ENCODE results near the gene CLEC10A.
"Not testable (repeated sequence)": the region's sequence is repeated elsewhere in the genome, so short reads cannot be mapped to it uniquely, and the experiment has no call there.

CLEC10A gene, protein sequence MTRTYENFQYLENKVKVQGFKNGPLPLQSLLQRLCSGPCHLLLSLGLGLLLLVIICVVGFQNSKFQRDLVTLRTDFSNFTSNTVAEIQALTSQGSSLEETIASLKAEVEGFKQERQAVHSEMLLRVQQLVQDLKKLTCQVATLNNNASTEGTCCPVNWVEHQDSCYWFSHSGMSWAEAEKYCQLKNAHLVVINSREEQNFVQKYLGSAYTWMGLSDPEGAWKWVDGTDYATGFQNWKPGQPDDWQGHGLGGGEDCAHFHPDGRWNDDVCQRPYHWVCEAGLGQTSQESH

DNA sequence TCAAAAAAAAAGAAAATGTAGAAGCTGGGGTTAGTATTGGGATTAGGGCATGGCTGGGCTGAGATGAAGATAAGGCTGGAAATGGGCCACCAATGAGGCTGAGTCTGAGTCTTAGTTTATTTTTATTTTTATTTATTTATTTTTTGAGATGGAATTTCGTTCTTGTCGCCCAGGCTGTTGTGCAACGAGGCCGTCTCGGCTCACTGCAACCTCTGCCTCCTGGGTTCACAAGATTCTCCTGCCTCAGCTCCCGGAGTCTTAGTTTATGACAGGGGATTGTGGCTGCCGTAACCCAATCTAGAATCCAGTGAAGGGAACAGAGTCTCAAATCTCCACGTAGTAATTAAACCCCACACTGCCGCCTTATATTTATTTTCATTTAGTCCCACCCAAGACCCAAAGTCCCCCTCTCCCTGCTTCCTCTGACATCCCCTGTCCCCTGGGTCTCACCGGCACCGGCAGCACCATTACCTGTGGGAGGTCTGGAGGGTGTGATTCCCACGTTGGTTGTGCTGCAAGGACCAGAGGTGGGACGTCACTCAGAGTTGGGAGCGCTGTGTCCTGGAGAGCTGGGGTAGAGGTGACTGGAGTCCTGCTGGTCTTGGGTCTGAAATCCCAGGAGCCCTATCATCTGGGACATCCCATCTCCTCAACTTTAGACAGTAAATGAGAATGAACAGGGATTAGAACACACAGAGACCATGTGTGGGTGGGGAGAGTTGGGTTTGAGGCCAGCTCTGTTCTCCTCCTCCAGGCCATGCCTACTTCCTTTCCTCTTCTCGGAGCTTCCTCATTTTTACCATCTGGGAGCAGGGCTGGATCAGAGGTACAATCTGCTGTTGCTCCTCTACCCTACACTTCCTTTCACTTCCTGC lies at the start of gene CLEC10A:
Gene CLEC10A (minus strand): TSS at position 671 of the 875 bp plus-strand sequence. CDS start 1,439 bp downstream, outside the sequence.
- DNase-seq, result no peak

DNA sequence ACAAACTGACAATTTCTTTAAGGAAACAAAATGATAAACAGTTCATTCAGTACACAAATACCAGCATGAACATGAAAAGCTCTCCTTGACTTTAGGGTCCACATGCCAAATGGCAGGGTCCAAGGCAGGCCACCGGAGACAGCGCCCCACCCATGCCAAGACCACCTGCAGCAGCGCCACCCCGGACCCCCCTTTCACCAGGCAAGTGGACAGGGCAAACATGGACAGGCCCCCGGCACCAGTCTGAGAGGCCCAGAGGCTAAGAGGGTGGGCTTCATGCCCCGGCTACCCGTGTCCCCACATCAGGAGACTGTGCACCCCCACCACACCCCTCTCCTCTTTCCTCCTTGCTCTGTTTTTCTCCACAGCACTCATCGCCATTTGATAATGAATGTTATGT lies 49.3 kb upstream of the CLEC10A start:
- no peak for DNase-seq

DNA sequence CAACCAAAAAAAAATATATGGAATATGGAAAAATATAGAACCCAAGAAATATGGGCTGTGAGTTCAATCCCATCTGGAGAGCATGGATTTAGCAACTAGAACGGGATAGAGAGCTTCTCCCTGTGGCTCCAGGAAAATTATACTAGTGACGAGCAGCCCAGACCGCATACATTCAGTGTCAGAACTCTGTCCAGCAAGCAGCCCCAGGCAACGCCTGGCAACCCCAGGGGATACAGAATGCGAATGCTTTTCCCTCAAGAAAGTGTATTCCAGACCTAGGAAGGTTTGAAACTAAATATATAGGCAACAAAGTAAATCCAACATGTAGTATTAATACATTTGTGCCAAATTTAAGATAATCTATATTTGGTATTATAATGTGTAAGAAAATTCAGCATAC lies 48.1 kb upstream of the CLEC10A start:
- no peak for DNase-seq

DNA sequence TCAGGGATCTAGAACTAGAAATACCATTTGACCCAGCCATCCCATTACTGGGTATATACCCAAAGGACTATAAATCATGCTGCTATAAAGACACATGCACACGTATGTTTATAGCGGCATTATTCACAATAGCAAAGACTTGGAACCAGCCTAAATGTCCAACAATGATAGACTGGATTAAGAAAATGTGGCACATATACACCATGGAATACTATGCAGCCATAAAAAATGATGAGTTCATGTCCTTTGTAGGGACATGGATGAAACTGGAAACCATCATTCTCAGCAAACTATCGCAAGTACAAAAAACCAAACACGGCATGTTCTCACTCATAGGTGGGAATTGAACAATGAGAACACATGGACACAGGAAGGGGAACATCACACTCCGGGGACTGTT lies 47.5 kb upstream of the CLEC10A start:
- DNase-seq, result not testable (repeated sequence)

DNA sequence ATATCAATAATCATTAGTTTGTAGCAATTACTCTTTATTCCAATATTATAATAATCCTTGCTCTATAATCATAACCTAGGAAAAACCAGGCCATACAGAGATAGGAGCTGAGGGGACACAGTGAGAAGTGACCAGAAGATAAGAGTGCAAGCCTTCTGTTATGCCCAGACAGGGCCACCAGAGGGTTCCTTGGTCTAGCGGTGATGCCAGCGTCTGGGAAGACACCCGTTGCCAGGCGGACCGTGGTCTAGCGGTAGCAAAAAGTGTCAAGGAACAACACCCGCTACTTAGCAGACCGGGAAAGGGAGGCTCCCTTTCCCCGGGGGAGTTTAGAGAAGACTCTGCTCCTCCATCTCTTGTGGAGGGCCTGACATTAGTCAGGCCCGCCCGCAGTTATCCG lies 46.3 kb upstream of the CLEC10A start:
- DNase-seq, result not testable (repeated sequence)

DNA sequence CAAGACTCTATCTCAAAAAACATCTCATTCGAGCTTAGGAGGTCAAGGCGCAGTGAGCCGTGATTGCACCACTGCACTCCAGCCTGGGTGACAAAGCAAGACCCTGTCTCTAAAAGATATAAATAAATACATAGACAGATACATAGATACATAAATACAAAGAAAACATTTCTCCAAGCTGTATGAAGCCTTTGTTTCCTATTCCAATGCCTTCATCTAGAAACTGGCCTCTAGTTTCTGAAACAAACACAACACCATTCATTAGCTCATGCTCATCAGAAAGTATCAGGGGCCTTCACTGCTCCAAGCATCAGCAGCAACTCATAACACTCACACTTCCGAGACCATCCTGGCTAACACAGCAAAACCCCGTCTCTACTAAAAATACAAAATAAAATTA lies 44.9 kb upstream of the CLEC10A start:
- no peak for DNase-seq

DNA sequence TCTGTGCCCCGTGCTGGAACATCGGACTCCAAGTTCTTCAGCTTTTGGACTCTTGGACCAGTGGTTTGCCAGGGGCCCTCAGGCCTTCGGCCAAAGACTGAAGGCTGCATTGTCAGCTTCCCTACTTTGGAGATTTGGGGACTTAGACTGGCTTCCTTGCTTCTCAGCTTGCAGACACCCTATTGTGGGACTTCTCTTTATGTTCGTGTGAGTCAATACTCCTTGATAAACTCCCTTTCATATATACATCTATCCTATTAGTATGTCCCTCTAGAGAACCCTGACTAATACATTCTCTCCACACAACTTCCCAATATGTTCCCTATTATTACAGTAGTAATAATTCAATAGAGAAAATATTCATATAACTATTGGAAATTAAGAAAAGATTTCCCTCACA lies 43.8 kb upstream of the CLEC10A start:
- no peak for DNase-seq

DNA sequence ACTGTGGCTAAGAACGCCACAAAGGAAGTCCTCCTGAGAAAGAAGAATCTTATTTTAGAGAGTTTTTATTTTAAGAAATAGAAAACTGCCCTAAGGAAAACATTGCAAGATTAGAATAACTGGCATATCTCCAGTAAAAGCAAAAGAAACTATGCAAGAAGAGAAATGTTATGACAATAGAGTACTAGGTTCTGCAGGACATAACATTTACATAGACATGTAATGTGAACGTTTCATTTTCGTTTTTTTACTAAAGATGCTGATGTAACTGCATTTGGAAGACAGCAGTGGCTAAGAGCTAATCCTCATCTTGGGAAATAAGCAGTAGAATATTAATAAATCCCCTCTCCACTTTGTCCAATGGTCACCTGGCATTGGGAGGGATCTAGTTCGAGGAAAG lies 42.3 kb upstream of the CLEC10A start:
- no peak for DNase-seq

DNA sequence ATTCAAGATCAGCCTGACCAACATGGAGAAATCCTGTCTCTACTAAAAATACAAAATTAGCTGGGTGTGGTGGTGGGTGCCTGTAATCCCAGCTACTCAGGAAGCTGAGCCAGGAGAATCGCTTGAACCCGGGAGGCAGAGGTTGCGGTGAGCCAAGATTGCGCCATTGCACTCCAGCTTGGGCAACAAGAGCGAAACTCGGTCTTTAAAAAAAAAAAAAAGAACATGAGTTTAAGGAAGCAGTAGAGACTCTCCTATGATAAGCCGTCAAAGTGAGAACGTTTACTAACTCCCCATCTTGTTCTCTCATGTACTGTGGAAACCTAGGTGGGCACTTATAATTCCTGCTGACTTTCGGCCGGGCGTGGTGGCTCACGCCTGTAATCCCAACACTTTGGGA lies 40.6 kb upstream of the CLEC10A start:
- not testable (repeated sequence) for DNase-seq

DNA sequence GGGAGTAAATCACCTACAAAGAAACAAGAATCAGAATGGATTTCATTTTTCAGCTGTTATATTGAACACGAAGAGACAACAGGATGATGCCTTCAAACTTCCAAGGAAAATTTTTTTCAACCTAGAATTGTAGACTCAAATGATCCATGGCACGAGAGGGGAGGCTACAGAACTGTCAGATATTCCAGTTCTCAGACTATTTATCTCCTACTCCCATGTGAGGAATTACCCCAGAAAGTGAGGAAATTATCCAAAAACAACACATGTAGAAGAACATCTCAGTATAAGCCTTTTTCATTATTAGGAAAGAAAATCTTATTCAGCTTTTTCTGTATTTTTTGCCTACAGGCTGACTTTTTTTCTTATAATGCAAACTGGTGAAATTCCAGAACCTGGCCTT lies 40.1 kb upstream of the CLEC10A start:
- DNase-seq, result no peak

DNA sequence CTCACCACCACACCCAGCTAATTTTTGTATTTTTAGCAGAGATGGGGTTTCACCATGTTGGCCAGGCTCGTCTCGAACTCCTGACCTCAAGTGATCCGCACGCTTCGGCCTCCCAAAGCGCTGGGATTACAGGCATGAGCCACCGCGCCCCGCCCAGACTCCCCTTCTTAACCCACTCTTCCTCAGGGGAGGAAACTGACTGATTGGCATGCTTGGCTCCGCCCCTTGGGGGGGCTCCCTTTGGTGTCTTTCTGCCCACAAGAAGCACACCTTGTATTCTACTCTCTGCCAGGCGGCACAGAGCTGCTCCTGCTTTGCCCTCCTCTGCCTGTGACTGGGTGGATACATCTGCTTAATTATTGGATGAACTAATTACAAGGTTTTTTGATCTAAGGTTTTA lies 39.3 kb upstream of the CLEC10A start:
- DNase-seq, result no peak

DNA sequence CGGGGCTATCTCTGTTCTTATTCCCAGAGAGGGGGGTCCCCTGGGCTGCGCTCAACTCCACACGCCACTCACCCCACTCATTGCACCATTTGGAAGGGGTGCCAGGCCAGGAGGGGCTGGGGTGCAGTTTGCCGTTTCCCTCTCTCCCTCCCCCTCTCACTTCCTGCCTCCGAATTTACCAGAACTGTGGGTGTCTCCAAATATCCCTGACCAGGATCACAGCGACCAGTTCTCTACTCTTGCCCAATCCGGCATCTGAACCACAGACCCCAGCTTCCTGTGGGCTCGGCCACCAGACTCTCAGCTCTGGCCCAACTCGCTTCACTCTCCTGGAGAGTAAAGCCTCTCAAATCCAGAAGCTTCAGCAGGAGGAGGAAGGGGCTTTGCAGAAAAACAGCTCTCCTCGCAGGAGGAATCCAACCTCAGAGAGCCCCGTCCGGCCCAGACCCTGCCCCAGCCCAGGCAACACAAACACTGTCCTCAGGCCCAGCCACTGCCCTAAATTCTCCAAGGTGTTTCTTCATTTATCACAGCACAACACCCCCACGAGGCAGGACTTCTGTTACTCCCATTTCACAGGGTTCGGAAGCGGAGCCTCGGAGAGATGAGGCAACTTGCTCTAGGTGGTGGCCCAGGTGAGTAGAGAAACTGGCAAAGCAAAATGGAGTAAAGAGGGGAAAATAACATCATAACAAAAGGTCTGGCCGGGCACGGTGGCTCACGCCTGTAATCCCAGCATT lies 35.0 kb upstream of the CLEC10A start:
- no peak for DNase-seq

DNA sequence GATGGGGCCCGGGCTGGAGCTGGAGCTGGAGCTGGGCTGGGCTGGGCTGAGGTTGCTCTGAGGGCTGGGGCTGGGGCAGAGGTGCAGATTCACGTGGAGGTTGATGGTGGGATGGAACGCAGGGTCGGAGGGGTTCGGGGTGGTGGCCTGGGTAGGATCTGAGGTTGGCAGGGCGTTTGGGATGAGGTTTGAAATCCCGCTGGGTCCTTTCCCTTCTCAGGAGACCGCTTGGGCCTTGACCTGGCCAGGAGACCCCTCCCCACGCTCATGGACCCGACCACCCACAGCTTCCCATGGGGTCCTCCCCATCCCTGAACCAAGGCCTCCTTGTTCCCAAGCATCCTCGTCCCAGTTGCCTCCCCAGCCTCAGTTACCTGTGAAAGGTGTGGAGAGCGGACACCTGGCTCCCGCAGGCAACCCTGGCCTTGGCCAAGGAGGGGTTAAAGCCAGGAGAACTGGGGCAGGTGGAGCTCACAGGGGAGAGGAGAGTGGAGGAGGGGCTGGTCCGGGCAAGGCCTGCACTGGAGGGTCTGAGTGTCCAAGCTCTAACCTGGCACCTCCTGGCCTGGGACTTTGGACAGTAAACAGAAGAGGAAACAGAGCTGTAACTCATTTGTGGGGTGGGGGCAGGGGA lies 34.3 kb upstream of the CLEC10A start, which contains the start of gene ASGR2:
Gene ASGR2 (minus strand): TSS at position 582 of the 634 bp plus-strand sequence. CDS start 582 bp downstream, outside the sequence.
- DNase-seq, result no peak

DNA sequence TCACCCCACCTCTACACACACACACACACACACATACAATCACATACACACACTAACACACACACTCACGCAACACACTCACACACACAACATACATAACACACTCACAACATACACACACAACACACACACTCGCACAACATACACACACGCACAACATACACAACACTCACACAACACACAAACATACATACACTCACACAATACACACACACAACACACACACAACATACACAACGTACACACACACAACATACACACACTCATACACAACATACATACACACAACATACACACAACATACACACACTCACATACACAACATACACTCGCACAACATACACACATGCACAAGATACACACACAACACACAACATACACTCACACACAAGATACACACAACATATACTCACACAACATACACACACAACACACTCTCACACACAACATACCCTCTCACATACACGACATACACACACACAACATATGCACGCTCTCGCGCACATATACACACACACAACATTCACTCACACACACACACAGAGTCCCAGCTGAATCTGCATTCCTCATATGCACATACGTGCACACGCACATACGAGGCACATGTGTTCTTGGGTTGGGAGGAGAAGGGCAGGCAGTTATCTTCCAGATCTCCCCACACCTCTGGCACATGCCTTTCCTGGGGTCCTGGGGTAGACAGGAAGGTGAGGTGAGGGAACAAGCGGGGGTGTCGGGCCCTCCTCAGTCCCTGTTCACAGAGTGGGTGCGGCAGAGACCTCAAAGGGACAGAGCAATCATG lies 33.4 kb upstream of the CLEC10A start:
- no peak for DNase-seq

DNA sequence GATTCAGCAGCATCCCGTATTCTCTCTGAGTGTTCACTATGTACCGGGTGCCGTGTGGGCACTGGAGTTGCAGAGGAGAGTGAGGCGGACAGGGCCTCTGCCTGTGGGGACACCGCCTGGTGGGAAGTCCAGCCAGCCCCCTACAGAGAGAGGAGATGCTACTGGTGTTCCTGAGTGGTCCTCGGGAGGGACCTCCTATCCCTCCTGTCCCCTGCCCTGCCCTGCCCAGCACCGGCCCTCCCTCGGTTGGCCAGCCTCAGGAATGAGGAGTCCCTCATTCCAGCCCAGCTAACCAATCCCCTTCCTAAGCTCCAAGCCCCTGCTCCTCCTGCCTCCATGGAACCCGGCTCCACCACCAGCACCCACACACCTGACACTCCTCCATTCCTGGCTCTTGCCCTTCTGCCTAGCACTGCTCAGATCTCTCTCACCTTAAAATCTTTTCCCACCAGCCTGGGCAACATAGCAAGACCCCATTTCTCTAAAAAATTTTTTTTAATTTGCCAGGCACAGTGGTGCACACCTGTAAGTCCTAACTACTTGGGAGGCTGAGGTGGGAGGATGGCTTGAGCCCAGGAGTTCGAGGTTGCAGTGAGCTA lies 32.6 kb upstream of the CLEC10A start:
- no peak for DNase-seq

DNA sequence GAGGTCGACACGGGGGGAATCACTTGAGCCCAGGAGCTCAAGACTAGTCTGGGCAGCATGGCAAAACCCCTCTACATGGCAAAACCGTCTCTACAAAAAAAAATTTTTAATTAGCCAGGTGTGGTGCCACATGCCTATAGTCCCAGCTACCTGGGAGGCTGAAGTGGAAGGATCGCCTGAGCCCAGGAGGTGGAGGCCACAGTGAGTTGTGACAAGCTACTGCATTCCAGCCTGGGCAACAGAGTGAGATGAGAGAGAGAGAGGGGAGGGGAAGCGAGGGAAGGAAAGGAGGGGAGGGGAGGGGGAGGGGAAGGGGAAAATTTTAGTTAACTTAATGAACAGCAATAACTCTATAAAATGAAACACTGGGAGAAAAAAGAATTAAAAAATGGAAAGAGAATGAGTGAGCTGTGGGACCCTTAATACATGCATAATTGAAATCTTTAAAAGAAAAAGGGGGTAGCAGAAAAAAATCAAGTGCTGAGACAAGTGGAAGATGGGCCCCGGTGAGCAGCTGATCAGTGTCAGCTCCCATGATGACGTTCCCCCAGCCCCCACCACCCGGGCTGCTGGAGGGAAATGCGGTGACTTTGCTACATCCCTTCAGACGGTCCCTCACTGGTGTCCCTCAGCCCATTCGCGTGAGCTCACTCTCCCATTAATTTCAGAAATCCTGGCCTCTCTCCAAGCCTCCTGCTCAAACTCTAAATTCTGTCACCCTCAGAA lies 31.9 kb upstream of the CLEC10A start:
- no peak for DNase-seq

DNA sequence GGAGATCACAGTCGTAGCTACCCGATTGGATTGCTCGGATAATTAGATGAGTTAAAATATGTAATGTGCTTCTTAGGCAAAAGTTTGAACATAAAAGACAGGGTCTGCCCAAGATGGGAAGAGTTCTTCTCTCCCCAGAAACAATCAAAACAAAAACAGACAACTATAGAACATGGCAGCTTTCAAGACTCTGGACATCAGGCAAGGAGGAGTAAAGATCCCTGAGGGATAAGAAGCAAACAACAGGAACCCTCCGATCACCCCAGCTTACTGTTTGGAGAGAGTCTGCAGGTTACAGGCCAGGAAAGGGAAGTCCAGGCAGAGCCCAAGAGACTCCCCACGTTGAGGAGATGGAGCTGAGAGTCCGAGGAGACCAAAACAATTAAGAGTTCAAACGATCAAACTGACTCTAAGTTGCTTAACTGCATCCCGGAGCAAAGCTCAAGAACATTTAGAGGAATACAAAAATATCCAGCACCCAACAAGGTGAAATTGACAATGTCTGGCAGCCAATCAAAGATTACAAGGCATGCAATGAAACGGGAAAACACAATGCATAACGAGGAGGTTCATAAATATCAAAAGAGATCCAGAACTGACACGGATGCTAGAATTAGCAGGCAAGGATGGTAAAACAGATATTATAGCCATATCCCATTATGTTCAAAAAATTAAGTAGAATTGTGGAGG lies 30.7 kb upstream of the CLEC10A start:
- DNase-seq, result no peak

DNA sequence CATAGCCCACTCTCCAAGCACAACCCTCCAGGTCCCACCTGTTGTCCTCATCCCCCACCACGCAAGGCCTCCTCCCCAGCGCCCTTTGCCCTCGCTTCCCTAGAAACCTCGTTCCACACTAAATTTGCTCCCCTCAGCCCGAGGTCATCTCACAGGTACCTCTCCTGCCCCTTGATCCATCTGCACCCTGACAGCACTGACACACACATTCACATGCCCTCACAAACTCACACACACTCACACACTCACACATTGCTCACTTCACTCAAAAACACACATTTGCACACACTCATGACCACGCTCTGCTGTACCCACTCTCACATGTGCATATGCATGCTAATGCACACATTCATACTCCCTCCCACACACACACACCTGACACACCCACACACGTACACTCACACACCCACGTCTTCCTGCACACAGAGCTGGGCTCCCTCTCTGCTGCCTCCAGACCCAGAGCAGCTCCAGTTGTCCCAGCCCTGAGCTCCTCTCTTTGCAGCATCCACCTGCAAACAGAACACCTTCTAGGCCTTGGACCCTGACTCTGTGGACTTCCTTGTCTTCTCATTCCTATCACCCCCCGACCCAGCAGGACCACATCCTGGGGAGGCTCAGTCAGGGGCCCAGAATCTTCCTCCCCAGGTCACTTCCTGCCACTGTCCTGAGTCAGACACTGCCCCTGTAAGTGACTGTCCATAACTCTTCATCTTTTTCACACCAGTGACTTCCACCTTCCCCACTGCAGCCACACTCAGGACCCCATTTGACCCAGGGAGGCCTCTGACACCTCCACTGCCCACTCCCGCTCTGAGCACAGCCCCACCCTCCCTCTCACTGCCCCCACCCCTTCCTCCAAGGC lies 29.6 kb upstream of the CLEC10A start:
- no peak for DNase-seq

DNA sequence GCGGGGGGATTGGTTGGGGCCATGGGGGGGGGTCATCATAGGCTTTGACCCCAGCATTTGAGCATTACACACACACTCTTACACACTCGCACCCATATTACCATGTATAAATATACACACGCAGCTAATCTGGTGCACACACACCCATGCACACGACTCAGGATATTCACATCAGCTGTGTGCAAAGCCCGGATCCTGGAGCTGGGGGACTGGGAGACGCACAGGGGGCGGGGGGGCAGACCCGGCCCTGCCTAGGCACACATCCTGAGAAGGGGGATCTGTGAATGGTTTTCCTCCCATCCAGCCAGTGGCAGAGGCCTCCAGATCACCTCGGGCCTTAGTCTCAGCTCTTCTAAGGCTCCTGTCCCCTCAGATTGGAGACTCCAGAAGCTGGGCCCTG lies 28.9 kb upstream of the CLEC10A start:
- DNase-seq, result no peak

All from NCI-H187 treated with DMSO at 0.1 percent for 48 hours (cell line).